Hematopoietic multipotent progenitor cell treated with erythropoietin and hydrocortisone succinate and interleukin-3 and kit ligand, for 8 days (in vitro differentiated cells): Measurements from ENCODE around the gene WDR75.
"Not testable (repeated sequence)": the region's sequence is repeated elsewhere in the genome, so short reads cannot be mapped to it uniquely, and the experiment has no call there.

Experiments used
- DNase-seq: peaks from one replicate; pipeline ENCODE4 v3.0.0-alpha.2; 2015

The WDR75 gene

DNA sequence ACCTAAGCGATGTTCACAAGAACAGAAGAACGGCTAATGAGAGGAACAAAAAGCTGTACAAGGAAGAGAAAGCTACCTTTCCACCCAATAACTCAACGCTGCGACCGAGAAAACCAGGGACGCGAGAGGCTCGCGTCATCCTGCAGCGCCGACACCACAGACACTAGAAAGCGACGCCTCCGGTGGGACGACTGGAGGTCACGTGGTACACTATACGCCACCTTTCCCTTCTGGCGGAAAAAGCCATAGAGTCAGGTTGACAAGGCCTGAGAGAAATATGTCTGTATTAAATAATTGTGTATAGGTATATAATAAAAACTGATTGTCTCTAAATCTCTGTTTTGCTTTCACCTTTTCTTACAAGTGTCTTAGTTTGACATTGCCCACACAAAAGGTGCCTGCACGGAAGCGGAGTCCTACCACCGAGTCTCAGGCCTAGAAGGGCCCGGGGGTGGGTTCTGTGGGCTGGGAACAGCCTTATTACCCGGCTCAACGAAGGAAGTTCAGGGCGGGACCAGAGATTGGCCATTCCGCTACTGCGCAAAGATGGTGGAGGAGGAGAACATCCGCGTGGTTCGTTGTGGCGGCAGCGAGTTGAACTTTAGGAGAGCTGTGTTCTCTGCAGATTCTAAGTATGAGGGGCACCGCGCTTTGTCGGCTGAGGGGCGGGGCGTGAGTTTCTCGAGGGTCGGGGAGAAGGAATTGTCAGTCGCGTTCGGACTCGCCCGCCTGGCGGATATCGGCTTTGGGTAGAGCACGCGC, at the start of gene WDR75:
TSS of gene WDR75 (plus strand) at position 528 of the 762 bp plus-strand sequence. CDS start at position 547, 19 bp downstream.
- DNase-seq: peak; percentile 97

DNA sequence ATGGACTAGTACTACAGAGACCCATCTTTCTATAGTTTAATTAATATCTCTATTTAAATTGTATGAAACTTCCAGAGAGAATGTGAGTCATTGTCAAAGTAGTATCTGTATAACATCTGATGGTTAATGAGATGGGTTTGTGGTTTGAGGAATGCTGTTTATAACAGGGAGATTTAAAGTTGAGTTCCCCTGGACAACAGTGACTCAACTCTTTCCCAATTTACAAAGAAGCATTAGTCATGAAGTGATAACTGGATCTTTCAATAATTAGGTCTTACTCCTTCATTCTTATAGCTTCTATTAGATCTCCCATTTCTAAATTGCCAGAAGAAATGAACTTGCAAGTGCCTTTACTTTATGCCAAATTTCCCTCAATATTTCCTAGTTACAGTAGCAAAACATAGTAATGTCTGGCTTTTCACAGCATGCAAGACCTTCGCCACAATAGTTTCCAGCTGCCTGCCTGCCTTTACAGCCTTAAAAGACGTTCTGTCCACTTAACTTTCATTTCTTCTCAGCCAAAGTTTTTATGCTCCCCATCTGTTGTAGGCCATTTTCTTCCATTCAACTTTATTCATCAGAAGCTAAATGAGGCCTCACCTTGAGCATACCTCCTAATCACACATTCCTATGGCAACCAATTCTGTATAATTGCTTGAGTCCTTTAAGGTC, 47.7 kb upstream of the WDR75 start:
- DNase-seq: no peak

DNA sequence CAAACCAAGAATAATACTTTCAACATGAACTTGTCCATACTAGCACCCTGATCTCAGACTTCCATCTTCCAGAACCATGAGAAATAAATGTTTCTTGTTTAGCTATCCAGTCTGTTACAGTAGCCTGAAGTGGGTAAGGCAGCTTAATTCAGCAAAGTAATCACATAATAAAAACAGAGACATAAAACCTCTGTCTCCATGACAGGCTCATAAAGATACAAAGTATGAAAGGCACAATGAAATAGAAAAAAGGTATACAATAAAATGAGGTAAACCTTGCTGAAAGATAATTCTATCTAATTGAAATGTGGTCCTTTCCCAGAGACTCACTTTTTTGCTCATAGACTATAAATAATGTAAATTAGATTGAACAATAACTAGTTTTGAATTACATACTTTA, 46.7 kb upstream of the WDR75 start:
- DNase-seq: no peak

DNA sequence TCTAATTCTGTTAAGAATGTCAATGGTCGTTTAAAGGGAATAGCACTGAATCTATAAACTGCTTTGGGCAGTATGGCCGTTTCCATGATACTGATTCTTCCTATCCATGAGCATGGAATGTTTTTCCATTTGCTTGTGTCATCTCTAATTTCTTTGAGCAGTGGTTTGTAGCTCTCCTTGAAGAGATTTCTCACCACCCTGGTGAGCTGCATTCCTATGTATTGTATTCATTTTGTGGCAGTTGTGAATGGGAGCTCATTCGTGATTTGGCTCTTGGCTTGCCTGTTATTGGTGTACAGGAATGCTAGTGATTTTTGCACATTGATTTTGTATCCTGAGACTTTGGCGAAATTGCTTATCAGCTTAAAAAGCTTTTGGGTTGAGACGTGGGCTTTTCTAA, 38.3 kb upstream of the WDR75 start:
- DNase-seq: no peak

DNA sequence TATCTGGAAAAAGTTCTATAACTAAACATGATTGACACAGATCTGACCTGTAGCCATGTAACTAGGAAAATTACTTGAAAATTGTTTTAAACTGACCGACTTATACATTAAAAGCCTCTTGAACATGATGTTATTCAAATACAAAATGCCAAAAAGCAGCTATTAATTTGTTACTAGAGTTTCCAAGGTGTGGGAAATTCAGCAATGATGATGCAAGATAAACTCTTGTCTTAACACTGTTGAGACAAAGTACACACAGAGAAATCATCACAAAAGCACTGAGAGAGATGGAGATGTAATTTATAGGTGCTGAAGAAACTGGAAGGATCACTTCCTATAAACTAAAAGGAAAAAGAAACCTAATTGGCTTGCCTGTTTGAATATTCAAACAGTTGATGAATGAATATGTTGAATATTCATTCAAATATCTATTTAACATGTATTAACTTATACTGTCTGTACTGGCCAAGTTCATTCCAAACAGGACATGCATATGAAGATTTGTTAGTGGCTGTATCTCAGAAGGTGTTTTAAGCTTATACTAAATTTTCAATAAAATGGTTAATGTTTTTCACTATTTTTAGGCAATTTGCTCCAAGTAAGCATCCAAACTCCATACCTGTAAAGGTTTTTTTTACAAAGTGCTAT, 34.6 kb upstream of the WDR75 start:
- DNase-seq: no peak

DNA sequence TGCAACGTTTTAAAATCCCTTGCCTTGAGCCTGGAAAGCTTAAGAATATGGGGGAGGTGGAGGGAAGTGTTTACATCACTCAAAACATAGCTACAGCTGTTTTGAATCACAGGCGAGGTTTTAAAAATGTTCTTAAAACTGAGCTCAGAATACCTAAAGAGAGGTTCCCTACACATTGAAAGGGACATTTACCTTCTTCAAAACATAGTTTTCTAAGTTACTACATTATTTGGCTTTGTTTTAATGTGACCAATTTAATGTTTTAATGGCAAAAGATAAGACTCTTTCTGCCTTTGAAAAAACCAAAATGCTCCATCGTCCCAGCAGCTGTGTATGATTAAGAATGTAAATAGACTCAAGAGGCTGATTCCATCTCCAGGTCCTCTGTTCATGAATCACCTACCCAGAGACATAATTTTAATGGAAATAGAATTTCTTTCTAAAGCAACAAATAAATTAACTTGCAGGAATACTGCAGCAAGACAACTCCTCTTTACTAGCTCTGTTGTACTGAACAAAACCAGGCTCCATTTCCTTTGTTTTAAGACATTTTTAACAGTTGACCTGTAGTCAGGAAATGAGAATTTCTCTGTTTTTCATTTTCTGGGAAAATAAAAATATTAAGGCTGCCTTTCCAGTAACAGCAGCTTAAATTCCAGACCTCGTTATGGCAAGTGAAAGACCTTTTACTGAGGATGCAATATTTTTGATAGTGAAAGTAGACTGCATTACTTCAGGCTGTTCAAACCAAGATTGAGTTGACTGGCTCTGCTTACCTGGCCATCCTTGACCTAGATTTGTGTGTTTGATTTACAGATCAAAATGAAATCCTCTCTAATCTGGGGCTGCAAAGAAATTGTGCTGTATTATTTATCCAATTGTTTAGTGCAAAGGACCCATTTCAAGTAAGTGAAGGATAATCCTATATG, 33.7 kb upstream of the WDR75 start:
- DNase-seq: no peak

DNA sequence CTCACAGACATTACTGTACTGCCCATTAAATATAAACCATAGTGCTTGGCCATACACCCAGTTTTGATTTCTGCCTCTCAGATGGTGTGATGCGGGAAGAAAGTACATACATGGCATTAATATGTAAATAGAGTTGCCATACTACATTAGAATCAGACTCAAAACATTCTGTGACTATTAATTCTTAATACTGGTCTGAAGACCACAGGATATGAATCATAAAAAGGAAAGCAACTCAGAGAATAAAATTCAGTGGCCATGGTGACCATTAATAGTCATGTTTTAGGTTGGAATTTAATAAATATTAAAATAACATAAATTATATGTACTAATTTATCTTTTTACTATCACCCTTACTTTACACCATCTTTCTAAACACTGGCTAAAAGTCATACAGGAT, 33.0 kb upstream of the WDR75 start:
- DNase-seq: no peak

DNA sequence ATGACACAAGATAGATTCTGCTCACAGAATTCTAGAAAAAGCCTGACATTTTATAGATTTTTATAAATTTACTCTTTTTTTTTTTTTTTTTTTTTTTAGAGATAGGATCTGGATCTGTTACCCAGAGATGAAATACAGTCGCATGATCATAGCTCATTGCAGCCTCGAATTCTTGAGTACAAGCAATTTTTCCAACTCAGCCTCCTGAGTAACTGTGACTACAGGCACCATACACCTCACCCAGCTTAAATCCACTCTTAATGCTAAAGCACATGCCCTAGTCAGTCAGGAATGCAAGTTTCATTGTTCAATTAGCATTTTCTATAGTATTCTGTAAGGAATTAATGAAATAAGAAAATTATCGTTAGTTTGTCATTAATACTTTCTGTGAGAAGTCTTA, 32.1 kb upstream of the WDR75 start:
- DNase-seq: no peak

DNA sequence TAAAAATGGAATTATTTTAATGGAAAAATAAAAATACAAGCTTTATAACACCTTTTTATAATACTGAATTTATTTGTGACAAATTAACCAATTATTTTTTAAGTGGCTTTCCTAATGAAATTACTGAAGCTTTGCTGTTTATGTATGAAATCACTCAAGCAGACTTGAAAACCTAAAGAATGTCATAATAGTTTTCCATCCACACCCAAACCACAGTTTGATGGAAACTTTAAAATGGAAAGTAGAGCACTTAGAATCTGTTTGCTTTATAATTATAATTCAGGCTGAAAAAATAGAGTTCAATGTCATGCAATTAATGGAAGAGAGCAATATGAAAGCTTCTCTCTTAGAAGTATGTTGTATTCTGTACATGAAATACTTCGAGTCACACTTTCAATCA, 31.6 kb upstream of the WDR75 start:
- no peak for DNase-seq

DNA sequence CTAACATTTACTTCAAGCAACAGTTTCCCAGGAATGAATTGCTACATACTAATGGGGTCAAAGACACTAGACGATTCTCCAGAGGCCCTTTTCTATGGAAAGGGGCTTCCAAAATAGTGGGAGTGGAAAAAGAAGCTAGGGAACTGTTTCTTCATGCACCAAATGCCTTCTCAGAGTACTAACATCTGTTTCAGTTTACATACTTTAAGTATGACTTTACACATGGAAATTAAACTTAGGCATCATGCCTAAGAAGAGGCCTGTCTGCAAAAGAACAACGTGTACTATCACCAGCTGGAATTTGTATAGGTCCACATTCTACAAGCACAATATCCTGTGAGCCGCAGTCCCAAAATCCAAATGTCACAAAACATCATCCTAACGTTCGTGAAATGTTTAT, 29.4 kb upstream of the WDR75 start:
- no peak for DNase-seq

DNA sequence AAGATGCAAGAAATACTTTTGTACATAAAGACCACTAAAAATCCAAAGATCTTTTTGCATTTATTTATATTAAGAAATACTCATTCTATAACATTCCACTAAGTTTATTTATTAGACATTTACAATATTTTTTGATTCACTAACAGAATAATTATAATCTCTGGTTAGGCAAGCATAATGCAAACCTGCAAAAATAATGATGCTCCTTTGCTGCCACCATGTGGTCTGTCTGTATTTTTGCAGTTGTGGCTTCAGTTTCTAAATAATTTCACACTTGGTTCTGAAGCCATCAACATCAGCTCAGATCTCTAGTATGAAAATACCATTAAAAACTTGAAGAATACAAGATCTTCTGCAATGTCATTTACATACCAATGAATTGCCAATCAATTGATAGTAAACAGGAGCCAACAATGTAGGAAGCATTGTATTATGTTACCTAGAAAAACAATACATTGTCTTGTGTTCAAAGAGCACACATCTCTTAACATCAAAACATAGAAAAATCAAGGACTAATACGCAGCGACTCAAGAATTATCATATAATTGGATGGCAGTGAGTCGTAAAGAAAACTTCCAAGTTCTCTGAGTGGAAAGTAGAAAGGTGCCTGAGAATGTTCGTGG, 28.8 kb upstream of the WDR75 start:
- peak; percentile 59 for DNase-seq

DNA sequence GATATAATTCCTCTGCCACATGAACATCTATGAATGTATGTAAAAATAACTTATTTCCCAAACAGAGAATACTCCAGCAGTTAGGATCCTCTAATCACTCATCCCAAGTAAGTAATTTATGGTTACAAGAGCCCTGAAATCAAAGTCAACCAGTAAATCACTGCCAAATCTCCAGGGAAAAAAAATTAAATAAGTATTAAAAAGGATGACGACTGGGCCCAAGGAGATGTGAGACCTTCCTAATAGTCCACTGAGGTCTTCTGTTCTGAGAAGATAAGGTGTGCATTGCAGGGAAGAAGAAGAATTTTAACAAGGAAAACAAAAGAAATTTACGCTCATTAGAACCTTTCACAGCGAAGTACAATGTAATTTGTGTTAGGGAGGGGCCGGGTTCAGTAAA, 28.0 kb upstream of the WDR75 start:
- no peak for DNase-seq

DNA sequence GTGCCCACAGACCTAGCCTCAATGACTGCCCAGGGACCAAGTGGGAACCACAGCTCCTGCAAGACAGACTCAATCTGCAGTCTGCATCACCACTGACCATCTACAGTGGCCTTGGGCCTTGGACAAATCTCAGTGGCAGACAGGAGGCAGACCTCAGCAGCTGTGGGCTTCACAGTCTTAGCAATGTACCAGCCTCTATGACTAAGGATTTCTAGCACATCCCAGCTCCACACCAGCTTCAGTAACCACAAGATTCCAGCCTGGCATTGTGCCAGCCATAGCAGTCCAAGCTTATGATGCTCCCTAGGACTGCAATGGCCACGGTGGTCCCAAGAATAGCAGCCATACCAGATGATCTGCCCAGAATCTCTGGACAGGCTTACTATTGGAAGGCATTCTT, 19.6 kb upstream of the WDR75 start:
- no peak for DNase-seq

DNA sequence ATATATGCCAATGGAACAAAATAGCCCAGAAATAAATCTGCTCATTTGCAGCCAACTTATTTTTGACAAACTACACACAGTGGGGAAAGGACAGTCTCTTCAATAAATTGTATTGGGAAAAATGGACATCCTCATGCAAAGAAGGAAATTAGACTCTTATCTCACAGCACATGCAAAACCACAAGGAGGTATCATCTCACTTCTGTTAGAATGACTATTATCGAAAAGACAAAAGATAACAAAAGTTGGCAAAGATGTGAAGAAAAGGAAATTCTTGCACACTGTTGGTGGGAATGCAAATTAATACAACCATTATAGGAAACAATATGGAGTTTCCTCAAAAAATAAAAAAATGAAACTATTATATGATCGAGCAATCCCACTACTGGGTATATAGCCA, 16.3 kb upstream of the WDR75 start:
- peak; percentile 92 for DNase-seq

DNA sequence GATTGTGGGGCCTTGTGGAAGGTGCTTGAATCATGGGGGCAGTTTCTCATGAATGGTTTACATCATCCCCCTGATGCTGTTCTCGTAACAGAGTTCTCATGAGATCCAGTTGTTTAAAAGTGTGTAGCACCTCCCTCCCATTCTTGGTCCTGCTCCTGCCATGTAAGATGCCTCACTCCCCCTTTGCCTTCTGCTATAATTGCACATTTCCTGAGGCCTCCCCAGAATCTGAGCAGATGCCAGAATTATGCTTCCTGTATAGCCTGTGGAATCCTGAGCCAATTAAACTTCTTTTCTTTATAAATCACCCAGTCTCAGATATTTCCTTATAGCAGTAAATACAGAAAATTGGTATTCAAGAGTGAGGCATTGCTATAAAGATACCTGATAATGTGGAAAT, 15.6 kb upstream of the WDR75 start:
- no peak for DNase-seq

DNA sequence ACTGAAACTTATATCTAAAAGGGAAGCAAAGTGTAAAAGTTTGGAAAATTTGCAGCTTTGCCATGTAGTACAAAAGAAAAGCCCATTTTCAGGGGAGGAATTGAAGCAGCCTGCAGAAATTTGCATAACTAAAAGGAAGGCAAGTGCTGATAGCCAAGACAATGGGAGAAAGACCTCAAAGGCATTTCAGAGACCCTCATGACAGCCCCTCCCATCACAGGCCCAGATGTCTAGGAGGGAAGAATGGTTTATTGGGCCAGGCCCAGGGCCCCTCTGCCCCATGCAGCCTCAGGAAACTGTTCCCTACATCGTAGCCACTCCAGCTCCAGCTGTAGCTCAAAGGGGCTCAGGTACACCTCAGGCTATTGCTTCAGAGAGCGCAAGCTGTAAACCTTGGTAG, 14.4 kb upstream of the WDR75 start:
- DNase-seq: no peak

DNA sequence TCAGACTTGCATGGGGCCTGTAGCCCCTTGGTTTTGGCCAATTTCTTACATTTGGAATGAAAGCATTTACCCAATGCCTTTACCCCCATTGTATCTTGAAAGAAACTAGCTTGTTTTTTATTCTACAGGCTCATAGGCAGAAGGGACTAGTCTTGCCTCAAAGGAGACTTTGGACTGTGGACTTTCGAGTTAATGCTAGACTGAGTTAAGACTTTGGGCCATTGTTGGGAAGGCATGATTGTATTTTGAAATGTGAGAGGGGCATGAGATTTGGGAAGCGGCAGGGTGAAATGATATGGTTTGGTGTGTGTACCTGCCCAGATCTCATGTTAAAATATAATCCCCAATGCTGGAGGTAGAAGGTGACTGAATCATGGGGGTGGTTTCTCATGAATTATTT, 13.4 kb upstream of the WDR75 start:
- DNase-seq: no peak

DNA sequence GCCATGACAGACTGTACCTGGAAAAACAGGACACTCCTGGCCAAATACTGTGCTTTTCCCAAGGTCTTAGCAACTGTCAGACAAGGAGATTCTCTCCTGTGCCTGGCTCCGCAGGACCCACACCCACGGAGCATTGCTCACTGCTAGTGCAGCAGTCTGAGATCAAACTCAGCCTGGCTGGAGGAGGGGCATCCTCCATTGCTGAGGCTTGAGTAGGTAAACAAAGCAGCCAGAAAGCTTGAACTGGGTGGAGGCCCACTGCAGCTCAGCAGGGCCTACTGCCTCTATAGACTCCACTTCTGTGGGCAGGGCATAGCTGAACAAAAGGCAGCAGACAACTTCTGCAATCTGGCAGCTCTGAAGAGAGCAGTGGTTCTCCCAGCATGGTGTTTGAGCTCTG, 10.8 kb upstream of the WDR75 start:
- DNase-seq: not testable (repeated sequence)

DNA sequence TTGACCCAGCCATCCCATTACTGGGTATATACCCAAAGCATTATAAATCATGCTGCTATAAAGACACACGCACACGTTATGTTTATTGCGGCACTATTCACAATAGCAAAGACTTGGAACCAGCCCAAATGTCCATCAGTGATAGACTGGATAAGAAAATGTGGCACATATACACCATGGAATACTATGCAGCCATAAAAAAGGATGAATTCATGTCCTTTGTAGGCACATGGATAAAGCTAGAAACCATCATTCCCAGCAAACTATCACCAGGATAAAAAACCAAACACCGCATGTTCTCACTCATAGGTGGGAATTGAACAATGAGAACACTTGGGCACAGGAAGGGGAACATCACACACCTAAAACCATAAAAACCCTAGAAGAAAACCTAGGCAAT, 5.5 kb upstream of the WDR75 start:
- not testable (repeated sequence) for DNase-seq

DNA sequence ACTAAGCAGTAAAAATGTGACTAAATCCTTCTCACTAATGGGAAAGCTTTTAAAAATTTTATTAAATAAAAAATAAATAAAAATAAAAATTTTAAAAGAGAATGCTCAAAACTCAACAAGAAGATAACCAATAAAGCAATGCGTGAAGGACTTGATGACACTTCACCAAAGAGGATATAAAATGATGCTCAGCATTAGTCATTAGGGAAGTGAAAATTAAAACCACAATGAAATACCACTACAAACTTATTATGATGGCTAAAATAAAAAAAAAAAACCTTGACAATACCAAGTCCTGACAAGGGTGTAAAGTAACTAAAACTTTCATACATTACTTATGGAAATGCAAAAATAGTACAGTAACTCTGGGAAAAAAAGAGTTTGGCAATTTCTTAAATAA, 3.3 kb upstream of the WDR75 start:
- no peak for DNase-seq

DNA sequence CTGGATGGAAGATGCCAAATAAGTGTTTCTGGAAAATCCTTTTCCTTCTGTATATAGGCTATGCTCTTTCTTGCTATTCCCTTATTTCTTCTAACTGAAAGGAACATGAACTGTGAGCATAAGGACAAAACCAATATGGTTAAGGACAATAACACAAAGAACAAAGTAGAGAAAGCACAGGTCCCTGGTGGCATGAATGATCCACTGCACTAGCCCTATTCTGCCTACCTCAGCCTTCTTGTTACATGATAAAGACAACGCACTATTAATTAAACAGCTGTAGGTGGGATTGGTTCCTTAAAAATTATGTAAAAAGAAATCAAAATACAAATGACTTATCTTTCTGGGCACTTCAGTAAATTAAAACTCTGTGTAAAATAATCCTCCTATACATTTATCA, 1.9 kb upstream of the WDR75 start:
- DNase-seq: no peak

DNA sequence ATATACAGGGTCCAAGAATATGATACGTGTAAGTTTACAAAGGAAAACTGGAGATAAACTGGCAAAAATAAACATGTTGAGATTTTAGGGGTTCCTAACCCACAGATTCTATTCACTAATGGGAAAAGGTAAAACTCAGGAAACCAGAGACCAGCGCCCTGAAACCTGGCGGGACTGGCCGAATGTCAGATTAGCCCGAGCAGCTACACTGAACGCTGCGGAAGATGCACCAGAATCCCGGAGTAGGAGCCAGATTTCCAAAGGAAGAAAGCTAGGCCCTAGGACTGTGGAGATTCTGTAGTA, 679 bp upstream of the WDR75 start:
- no peak for DNase-seq

DNA sequence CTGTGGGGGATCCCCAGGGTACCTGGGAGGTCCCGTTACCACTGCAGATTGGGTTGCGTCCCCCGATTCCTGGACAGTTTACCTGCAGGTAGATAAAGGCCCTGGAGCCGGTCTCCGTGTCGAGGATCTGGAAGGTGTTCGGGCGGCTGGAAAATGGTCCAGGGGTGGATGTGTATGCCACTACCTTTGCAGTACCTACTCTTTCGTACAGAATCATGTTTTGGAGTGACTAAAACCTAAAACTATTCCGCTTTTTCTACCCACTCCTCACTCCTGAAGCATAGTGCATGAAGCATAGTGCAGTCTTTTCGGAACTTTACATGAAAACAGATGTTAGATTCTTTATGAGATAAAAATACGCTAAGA, 418 bp downstream of the WDR75 start:
- peak; percentile 35 for DNase-seq
